ENCODE data around the gene MAD2L1BP.

- TF ChIP-seq CTCF (IDR thresholded peaks at IDR 0.05) = no peak
- TF ChIP-seq POLR2AphosphoS5 (IDR thresholded peaks at IDR 0.05; ENCODE audit: low read depth, low read length) = no peak
- TF ChIP-seq TAF1 (IDR thresholded peaks at IDR 0.05; ENCODE audit: borderline replicate concordance, low read depth, low read length) = no peak
- TF ChIP-seq YY1 (IDR thresholded peaks at IDR 0.05; ENCODE audit: low read depth) = no peak
- TF ChIP-seq EP300 (IDR thresholded peaks at IDR 0.05; ENCODE audit: borderline replicate concordance in 1 of 2, low read depth in 1 of 2, low read length in 1 of 2) = no peak
- no peak for TF ChIP-seq USF2 (IDR thresholded peaks at IDR 0.05; ENCODE audit: borderline replicate concordance, low read depth, low read length)
- no peak for TF ChIP-seq FOXM1 (IDR thresholded peaks at IDR 0.05; ENCODE audit: low read depth)
- no peak for TF ChIP-seq RFX5 (IDR thresholded peaks at IDR 0.05; ENCODE audit: low read length)
- no peak for TF ChIP-seq RAD21 (IDR thresholded peaks at IDR 0.05; ENCODE audit: low read length)
- TF ChIP-seq ZBTB33 (IDR thresholded peaks at IDR 0.05; ENCODE audit: borderline replicate concordance, low read depth) = no peak
- no peak for TF ChIP-seq FOXJ3 (CRISPR knock-in tag; IDR thresholded peaks at IDR 0.05)
- no peak for TF ChIP-seq JUND (IDR thresholded peaks at IDR 0.05)
- TF ChIP-seq MAX (IDR thresholded peaks at IDR 0.05; ENCODE audit: low read depth) = no peak
- TF ChIP-seq EZH2phosphoT487 (IDR thresholded peaks at IDR 0.05; ENCODE audit: borderline replicate concordance, low read depth) = no peak
Observed at GRCh38 chr6:43676962-43677606, 41.4 kb downstream of the MAD2L1BP start.

Data from SK-N-SH (cell line).